Esophagus muscularis mucosa (tissue), 4 donors: ENCODE measurements around the gene RUNX2.

Experiments
- CTCF ChIP-seq, 3 experiments: fragments of 200-600 bp in 2 of 3; fragments of 450-650 bp in 1 of 3; sonication (generic) in 2 of 3; IDR thresholded peaks; one replicate each; pipeline ENCODE4 v1.5.1; 2017 to 2019; ENCODE audit warnings: antibody characterized with exemption in 3 of 3, mild to moderate bottlenecking in 2 of 3, moderate library complexity in 1 of 3
- EP300 ChIP-seq: sonication (generic); formaldehyde crosslinking; IDR thresholded peaks from one replicate; pipeline ENCODE4 v1.6.1; 2017; ENCODE audit warnings: antibody characterized with exemption
- POLR2A ChIP-seq: fragments of 450-650 bp; IDR thresholded peaks from one replicate; pipeline ENCODE4 v1.6.1; 2017; ENCODE audit warnings: antibody characterized with exemption, moderate library complexity, mild to moderate bottlenecking, low read depth
- POLR2AphosphoS5 ChIP-seq, 2 donors: sonication (generic); formaldehyde crosslinking; IDR thresholded peaks; one replicate each; pipeline ENCODE4 v1.6.1; 2017; ENCODE audit warnings: antibody characterized with exemption in 2 of 2

DNA sequence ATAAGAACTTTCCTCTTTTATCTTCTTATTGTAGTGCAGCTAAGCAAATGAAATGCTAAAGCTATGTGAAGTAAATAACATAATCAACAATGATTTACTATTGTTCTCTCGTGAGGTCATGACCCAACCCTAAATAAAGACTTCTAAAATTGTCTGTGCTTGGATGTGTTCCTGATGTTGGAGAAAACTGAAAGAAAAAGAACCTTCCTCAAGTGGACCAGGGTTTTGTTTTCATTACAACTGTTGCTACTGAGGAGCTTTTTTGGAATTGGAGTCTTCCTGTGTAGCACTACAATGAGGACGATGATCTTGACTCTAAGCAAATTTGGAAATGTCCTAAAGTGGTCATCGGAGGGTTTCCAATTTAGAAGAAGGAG is 109.3 kb downstream of the RUNX2 start:
- TF ChIP-seq CTCF (IDR thresholded peaks at IDR 0.05) (no peak), POLR2AphosphoS5 (IDR thresholded peaks at IDR 0.05) (no peak), POLR2A (no peak), EP300 (no peak)
